NCI-H510A treated with DMSO at 0.1 percent for 48 hours (cell line): ENCODE measurements around the gene TTC28.
"Not testable (repeated sequence)": the region's sequence is repeated elsewhere in the genome, so short reads cannot be mapped to it uniquely, and the experiment has no call there.

Source experiments
- DNase-seq: peaks from one replicate; lab custom pipeline; 2025; lab: John Stamatoyannopoulos, UW

TTC28 gene

DNA sequence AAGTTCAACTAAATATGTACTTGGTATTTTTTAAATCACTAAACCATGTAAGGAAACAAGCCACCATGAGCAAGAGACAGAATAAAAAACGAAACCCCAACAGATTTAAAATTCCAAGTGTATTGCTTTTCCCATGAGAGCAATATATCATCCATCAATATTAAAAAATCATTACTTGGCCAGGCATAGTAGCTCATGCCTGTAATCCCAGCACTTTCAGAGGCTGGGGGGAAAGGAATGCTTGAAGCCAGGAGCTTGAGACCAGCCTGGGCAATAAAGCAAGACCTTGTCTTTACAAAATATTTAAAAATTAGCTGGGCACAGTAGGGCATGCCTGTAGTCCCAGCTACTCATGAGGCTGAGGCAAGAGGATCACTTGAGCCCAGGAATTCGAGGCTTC is 190.8 kb downstream of the TTC28 start:
- DNase-seq, result no peak

DNA sequence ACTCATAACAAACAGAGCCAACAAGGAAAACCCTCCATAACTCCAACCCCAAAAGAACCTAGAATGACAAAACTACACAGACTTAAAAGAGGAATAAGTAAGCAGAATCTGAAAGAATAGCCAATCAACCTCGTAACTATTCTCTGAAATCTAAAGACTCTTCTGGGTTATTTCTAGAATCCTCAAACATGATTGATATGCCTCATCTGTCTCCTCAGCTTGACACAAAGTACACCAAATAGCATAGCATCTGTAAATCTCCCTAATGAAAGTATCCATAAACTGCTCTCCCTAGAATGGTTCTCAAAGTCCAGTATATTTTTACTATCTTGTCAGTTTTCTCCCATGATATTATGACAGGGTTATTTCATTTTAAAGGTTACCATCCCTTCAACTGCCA is 195.0 kb downstream of the TTC28 start:
- no peak for DNase-seq

DNA sequence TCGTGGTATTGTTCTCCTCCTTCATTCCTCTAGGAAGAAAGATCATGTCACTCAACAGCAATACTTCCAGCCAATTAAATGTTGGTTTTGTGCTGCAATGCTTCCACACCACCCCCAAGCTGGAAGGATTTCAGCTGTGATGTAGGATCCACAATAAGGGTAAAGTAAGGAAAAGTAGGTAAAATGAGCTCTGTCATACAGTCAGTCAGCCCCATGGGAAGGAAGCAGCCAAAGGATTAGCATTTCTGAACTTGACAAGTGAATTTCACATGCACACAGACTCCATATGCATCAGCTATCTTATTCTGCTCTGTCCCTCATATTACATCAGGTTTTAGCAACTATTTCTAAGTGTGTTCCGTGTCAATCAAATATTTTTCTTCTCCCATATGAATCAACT is 197.9 kb downstream of the TTC28 start:
- DNase-seq, result no peak

DNA sequence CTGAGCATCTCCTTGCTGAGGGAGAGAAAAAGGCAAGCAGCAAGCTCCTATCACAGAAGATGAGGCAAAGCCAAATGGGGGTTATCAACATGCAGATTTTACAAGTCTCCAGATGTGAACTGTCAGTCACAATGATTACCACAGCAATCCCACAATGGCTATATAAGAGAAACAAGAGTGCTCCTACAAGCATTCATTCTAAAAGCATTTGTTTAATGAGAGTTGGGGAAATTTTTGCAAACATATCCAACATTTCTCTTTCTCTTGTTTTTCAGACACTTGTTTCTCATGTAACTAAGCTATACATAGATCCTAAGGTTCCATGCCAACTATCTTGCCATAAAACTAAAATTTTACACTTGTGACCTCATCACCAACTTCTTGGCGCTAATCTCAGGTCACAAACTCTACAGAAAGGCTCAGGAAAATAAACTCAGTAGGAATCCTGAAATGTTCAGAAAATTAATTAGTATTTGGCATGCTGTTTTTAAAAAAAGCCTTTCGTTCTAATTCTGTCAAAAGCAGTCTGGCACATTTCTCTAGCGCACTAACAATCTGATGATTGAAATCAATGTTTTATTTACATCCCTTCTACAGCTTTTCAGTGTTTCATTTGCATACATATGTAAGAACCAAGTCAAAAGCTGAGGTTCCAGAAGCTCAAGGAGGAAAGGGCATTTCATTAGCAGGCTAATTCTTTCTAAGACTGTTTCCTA is 199.5 kb downstream of the TTC28 start:
- no peak for DNase-seq

DNA sequence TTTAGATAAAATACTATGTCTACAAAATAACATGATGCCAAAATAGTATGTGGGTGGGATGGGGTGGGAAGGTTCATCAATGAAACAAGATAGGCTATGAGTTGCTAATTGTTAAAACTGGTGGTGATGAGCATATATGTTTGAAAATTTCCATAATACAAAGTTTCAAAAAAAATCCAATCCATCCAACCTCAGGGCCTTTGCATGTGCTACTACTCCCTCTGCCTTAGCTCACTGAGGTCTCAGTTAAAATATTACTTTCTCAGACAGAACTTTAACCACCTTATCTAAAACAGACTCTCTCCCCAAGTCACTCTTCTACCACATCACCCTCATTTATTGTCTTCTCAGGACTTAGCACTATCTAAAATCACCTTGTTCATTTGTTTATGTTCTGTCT is 201.1 kb downstream of the TTC28 start:
- no peak for DNase-seq

DNA sequence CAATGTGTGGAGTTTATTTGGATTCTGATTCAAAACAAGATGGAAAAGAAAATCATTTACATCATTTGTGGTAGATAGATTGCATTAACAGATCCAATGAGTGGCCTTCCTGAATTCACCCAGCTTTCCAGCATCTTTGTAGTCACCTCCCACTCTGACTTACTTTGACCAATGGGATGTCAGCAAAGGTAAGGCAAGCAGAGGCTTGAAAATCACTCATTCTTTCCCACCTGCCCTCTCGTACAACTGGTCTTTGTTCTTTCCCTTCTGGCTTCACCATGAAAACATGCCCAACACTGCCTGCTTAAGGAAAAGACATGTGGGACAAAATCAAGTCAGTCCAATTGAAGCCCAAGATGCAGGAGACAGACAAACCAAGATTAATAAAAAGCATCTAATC is 202.1 kb downstream of the TTC28 start:
- no peak for DNase-seq

DNA sequence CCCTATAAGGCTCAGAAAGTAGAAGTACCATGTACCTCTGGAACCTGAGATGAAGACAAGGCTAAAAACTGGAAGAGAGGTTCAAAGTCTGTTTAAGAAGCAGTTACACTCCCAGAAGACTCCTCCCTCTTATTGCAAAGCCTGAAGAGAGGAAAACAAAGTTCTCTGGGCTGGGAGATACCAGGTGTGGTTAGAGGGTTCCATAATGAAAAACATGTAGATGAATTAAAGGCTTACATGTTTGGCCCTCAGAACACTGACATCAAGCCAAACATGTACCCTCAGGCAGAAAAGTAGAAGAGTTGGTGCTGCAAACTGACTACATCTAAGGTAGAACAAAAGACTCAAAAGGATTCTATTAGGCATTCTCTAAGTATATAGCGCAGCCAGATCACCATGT is 205.3 kb downstream of the TTC28 start:
- no peak for DNase-seq

DNA sequence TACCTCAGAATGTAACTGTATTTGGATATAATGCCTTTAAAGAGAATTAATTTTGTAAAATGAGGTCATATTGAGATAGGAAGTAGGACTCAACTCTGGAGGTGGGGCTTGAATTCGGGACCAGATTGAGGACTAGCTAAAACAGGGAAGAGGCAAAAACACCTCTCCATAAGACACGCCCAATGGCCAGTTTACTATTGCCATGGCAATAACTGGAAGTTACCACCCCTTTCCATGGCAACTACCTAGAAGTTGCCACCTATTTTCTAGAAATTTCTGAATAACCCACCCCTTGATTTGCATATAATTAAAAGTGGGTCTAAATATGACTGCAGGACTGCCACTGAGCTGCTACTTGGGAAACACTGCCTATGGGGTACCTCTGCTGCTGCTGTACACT is 206.4 kb downstream of the TTC28 start:
- no peak for DNase-seq

DNA sequence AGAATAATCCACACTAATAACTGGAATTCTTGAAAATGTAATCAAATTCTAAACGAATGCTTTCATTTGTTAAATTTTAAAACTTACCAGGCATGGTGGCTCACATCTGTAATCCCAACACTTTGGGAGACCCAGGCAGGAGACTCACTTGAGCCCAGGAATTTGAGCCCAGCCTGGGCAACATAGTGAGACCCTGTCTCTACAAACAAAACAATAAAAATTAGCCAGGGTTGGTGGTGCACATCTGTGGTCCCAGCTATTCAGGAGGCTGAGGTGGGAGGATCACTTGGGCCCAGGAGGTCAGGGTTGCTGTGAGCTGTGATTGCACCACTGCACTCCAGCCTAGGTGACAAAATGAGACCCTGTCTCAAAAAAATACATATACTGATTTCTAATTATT is 212.6 kb downstream of the TTC28 start:
- not testable (repeated sequence) for DNase-seq

DNA sequence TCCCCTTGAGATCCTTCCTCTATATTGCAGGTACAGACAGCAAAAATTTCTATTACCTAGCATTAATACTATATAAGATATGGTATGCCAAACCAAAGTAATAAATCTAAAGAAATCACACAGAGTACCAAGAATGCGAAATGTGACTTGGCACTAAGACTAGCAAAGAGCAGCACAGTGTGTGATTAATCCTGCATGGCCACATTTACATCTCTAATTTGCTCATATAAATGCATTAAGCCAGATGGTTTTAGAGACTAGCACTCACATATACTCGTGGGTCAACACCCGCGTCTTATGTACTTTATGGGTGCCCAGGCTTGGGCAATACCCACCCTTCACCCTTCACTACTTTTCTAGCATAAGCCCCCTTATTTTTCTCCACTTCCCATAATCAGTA is 213.2 kb downstream of the TTC28 start:
- DNase-seq, result no peak

DNA sequence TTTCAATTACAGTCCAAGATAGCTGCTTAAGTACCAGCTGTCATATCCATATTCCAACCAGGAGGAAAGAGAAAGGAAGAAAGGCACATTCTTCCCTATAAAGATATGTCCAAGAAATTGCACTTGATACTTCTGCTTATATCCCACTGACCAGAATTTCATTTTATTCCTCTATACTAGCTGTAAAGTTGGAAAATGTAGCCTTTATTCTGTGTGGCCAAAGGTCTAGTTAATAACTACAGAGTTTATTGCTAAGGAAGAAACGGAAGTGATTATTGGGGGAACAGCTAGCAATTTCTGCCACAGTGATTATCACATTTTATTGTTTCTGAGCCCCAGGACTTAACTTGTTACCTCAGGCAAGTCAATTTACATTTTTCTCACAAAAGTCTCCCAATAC is 213.8 kb downstream of the TTC28 start:
- no peak for DNase-seq

DNA sequence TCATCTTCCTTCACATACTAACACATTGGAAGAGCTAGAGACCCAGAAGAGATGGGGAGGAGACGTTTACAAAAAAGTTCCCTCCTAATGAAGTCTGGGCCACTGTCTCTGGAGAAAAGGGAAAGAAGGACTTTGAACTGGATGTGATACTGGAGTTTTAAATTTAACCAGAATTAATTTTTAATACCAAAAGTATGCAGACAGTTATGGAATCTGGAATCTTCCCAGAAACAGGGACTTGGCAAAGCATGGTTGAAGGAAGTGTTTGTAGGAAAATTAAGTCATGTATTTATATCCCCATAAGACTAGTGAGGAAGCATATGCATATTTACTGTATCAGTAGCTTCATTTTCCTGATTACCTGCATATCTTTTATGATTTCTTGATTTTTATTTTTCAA is 215.5 kb downstream of the TTC28 start:
- DNase-seq, result no peak

DNA sequence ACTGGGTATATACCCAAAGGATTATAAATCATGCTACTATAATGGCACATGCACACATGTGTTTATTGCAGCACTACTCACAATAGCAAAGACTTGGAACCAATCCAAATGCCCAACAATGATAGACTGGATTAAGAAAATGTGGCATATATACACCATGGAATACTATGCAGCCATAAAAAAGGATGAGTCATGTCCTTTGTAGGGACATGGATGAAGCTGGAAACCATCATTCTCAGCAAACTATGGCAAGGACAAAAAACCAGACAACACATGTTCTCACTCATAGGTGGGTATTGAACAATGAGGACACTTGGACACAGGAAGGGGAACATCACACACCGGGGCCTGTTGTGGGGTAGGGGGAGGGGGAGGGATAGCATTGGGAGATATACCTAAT is 216.2 kb downstream of the TTC28 start:
- DNase-seq, result not testable (repeated sequence)

DNA sequence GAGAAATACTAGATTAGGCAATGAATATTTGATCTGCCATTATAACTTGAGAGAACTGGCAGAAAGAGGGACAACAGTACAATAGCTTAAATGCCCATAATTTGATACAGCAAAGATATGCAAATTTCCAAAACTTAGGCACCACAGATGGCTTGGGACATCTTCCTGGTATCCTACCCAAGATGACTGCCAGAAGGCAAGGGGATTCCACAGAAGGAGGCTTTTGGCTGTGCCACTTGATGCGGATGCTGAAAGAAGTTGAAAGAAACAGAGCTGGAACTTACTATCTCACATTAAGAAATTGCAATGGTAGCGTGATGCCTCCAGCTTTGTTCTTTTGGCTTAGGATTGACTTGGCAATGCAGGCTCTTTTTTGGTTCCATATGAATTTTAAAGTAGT is 216.7 kb downstream of the TTC28 start:
- DNase-seq, result no peak

DNA sequence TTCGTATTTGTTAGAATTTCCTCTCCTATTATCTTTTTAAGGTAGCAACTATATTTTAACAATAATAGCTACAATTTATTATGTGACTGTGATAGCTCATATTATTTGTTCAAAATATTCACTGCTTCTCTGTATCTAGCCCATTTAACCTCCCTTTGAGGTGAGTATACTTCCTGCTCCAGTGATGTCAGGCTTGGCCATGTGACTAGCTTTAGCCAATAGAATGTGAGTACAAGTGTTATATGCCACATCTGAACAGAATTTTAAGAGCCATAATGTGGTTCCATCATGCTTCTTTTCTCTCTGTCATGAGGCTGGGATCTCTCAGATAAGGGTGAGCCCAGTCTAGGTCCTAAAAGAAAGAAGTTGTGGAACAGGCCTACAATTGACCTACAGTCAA is 217.6 kb downstream of the TTC28 start:
- DNase-seq, result no peak

DNA sequence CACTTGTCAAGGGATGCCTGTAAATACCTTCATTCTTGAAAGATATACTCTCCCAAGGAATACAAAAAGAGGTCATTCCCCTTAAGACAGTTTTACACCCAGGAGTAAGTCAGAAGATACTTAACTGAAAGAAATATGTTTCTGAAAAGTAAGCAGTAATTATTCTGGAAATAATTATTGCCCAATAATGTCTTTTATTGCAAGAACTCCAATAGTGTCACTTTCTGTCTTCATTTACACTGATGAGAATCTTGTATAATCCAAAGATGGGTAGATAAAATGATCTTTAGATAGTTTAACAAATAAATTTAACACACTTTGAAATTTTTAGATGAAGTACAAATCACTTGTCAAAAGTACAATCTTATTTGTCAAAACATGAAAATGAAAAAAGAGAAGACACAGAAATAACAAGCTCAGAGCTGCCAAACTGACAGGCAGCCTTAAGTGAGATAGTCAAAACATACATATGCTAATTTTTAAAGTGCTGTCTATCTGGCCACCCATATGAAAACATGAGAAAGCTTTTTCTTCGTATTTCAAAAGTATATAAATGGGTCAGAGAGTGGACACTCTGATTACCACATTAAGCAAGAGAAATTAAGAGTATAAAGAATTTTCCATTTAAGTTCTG is 225.1 kb downstream of the TTC28 start:
- no peak for DNase-seq

DNA sequence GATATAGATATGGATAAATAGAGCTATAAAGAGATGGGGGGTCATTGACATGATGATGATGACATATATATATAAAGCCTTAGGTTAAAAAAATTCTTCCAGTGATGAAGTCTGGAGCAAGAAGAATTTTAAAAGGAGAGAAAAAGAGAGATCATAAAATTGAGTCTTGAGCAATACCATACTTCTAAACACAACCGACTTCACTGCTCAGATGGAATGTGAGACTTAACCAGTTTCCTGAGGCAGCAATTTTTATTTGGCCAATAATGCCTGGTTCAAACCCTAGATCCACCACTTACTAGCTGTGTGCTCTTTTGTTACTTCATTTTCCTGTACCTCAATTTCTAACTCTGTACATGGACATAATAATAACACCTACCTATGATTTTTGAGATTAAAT is 229.5 kb downstream of the TTC28 start:
- DNase-seq, result no peak

DNA sequence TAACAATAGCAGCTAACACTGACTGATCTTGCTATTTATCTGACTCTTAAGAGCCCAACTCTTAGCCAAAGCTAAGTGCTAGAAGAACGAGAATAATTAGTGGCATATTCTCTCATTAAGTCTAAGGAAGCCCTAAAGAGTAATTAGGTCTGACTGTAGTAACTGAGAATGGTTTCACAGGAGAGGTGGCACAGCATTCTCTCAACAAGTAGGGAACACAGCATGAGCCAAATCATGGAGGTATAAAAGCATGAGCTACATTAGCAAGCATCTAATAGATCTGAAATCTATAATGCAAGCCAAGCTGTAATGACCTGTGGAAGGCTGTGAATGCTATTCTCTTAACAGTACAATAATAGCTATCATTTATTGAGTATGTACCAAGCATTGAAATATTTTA is 230.6 kb downstream of the TTC28 start:
- DNase-seq, result no peak

DNA sequence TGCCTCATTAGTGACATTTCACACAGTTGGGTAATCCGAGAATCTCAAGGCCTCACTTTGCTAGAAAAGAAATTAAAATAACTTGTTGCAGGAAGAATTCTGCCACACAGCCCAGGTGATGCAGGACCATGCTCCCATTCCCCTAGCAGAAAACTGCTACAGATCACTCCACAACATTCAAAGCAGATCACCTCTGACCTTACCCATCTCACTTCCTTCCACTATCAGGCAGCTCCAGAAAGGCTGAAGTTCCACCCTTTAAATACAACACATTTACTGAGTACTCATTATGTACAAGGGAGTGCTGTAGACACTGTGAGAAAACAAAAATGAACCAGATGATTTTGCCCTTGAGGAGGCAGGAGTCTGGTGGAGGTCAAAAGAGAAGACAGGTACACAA is 231.0 kb downstream of the TTC28 start:
- DNase-seq, result no peak

DNA sequence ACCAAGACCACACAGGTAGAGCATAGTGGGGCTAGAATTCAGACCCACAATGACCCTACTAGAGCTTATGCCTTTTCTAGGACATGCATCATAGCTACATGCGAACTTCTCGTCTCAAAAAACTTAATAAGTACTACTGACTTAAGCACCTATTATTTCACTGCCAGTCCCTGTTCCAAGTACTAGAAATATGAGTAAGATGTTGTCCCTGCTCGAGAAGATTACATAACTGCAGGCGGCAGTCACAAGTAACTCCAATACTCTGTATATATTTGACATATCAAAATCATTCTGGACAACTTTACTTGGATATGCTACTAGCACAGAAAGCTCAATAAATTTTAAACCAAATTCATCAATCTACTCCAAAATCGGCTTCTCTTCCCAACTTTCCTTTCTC is 235.0 kb downstream of the TTC28 start:
- no peak for DNase-seq

DNA sequence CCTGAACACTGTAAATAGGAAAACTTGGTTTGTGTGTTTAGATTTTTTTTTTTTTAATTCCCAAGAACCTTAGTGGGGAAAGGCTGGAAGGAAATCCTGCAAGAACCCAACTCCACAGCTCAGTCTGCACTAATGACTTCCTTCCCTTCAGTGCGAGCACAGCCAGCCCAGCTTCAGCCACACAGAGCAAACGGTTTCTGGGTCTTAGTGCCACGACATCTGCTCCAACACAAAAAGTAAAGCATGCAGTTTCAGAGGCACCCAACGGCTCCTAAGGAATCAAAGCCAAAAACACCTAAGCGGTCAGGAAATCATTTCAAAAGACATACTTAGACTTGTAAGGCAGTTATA is 236.1 kb downstream of the TTC28 start:
- no peak for DNase-seq

DNA sequence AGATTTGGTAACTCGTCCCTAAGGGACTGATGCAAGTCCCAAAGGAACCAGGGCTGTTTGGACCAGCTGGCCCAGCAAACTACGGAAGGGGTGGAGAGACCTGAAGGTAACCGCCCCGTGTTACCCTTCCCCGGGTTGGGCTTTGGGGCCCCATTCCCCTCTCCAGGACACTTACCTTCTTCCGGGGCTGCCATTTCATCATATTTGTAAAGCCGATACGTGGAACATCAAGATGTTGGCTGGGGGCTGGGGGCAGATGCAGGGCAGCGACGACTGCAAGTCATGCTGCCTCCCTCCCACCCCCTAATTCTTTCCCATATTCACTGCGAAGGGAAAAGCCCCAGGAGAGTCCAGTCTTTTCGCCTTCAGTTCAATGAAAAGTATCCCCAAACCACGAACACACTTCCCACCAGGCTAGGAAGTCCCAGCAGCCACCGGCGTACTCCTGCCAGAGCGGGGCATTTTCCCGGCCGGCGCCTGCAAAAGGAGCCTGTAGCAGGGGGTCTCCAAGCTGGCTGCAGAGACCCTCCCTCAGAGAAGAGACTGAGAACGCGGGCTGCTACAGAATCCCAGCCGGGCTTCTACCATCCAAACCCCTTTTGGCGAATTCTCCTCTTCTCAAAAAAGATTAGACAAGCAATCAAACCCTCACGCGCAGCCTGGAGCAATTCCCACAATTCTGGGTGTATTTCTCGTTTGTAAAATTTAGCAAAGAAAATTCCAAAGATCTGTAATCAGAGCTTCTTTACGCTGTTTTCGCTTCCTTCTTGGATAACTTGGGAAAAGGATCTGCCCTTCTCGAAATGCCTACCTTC is 236.7 kb downstream of the TTC28 start:
- DNase-seq, result no peak

DNA sequence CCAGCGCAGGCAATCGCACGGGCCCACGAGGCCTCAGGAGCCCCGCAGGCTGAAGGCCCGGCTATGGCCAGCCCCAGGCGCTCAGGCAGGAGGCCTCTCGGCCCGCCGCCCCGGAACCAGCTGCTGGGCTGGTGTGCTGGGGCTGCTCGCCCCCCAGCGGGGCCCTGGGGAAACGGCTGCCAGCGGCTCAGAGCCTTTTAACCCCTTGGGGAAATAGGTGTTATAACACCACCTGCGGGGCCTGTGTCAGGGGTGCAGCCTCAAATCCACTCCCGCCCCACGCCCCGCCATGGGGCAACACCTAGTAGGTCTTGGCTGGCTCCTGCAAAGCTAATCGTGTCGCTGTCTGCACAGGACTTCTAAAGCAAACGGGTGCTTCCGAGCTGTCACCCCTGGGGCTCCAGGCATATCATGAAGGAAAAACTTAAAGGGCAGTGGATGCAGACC is 237.4 kb downstream of the TTC28 start:
- no peak for DNase-seq
